H9 (cell line): ENCODE measurements around the gene EDN1. TPM values are rescaled to one million over a fixed set of nuclear protein-coding genes. Genes with fewer than 3 reads are reported as not detected.

ENCODE experiments used
- DNase-seq: peaks from one replicate; pipeline ENCODE4 v3.0.0-alpha.2; 2017
- H2AFZ ChIP-seq: one replicate; pipeline ENCODE4 v1.6.1; 2013; ENCODE audit warnings: mild to moderate bottlenecking, low read length, control low read depth, moderate library complexity
- H2AK5ac ChIP-seq: 2 replicates; pipeline ENCODE4 v1.6.1; 2013; ENCODE audit warnings: low read length, control low read depth, mixed read lengths; ENCODE audit not compliant: insufficient read length
- H2BK120ac ChIP-seq: one replicate; pipeline ENCODE4 v1.6.1; 2013; ENCODE audit warnings: low read depth, mild to moderate bottlenecking, low read length, control low read depth, inconsistent platforms; ENCODE audit not compliant: poor library complexity, severe bottlenecking
- H2BK12ac ChIP-seq: 2 replicates; pipeline ENCODE4 v1.6.1; 2013; ENCODE audit warnings: low read length, control low read depth, mixed read lengths, low read depth; ENCODE audit not compliant: insufficient read length
- H2BK15ac ChIP-seq: 2 replicates; pipeline ENCODE4 v1.6.1; 2013; ENCODE audit warnings: low read depth, low read length, control low read depth
- H2BK20ac ChIP-seq: one replicate; pipeline ENCODE4 v1.6.1; 2013; ENCODE audit warnings: low read depth, mild to moderate bottlenecking, low read length, control low read depth, inconsistent platforms; ENCODE audit not compliant: poor library complexity, severe bottlenecking
- H2BK5ac ChIP-seq: 2 replicates; pipeline ENCODE4 v1.6.1; 2013; ENCODE audit warnings: low read length, control low read depth, mixed read lengths; ENCODE audit not compliant: insufficient read length
- H3K14ac ChIP-seq: 2 replicates; pipeline ENCODE4 v1.6.1; 2013; ENCODE audit warnings: low read length, control low read depth; ENCODE audit not compliant: insufficient read depth
- H3K18ac ChIP-seq: 2 replicates; pipeline ENCODE4 v1.6.1; 2013; ENCODE audit warnings: low read depth, mild to moderate bottlenecking, mixed read lengths, low read length, control low read depth; ENCODE audit not compliant: insufficient read length
- H3K23ac ChIP-seq: 2 replicates; pipeline ENCODE4 v1.6.1; 2013; ENCODE audit warnings: low read length, control low read depth, mixed read lengths, low read depth; ENCODE audit not compliant: insufficient read length
- H3K23me2 ChIP-seq: 2 replicates; pipeline ENCODE4 v1.6.1; 2013; ENCODE audit warnings: low read depth, mild to moderate bottlenecking, mixed read lengths, low read length, control low read depth; ENCODE audit not compliant: insufficient read length, poor library complexity, severe bottlenecking
- H3K27ac ChIP-seq: 2 replicates; pipeline ENCODE4 v1.5.1; 2013; ENCODE audit warnings: low read length, control low read depth, mixed read lengths, low read depth; ENCODE audit not compliant: insufficient read length
- H3K27me3 ChIP-seq: 2 replicates; pipeline ENCODE4 v1.6.1; 2013; ENCODE audit warnings: low read length, control low read depth, inconsistent platforms; ENCODE audit not compliant: insufficient read depth
- H3K4ac ChIP-seq: 2 replicates; pipeline ENCODE4 v1.6.1; 2013; ENCODE audit warnings: low read depth, mild to moderate bottlenecking, control low read depth, inconsistent platforms, low read length, moderate library complexity
- H3K4me1 ChIP-seq: 2 replicates; pipeline ENCODE4 v1.6.1; 2013; ENCODE audit warnings: low read length, control low read depth, inconsistent platforms; ENCODE audit not compliant: insufficient read depth
- H3K4me2 ChIP-seq: 2 replicates; pipeline ENCODE4 v1.6.1; 2013; ENCODE audit warnings: low read length, control low read depth, mixed read lengths; ENCODE audit not compliant: insufficient read length, insufficient read depth
- H3K56ac ChIP-seq: 2 replicates; pipeline ENCODE4 v1.6.1; 2013; ENCODE audit warnings: low read depth, mild to moderate bottlenecking, mixed read lengths, low read length, control low read depth; ENCODE audit not compliant: insufficient read length
- H3K79me1 ChIP-seq: 2 replicates; pipeline ENCODE4 v1.6.1; 2013; ENCODE audit warnings: low read depth, mild to moderate bottlenecking, moderate library complexity, low read length, control low read depth, inconsistent platforms; ENCODE audit not compliant: insufficient read depth, poor library complexity, severe bottlenecking
- H3K79me2 ChIP-seq: 2 replicates; pipeline ENCODE4 v1.6.1; 2013; ENCODE audit warnings: low read length, control low read depth, inconsistent platforms; ENCODE audit not compliant: insufficient read depth
- H3K9ac ChIP-seq: 2 replicates; pipeline ENCODE4 v1.6.1; 2013; ENCODE audit warnings: low read length, control low read depth, mixed read lengths; ENCODE audit not compliant: insufficient read length; ENCODE audit errors: extremely low read depth
- H3K9me3 ChIP-seq: one replicate; pipeline ENCODE4 v1.6.1; 2013; ENCODE audit warnings: low read depth, low read length, inconsistent platforms; ENCODE audit not compliant: control insufficient read depth
- H3T11ph ChIP-seq: one replicate; pipeline ENCODE4 v1.6.1; 2013; ENCODE audit warnings: mild to moderate bottlenecking, low read length, control low read depth, inconsistent platforms
- H4K20me1 ChIP-seq: one replicate; pipeline ENCODE4 v1.6.1; 2013; ENCODE audit not compliant: control insufficient read depth, insufficient read length, insufficient read depth
- H4K5ac ChIP-seq: 2 replicates; pipeline ENCODE4 v1.6.1; 2013; ENCODE audit warnings: low read depth, mild to moderate bottlenecking, mixed read lengths, low read length, control low read depth; ENCODE audit not compliant: insufficient read length
- H4K8ac ChIP-seq: replicated peaks from 2 replicates; pipeline ENCODE4 v1.6.1; 2013; ENCODE audit warnings: low read length, control low read depth, mixed read lengths, low read depth; ENCODE audit not compliant: insufficient read length
- H4K91ac ChIP-seq: 2 replicates; pipeline ENCODE4 v1.6.1; 2013; ENCODE audit warnings: low read depth, mild to moderate bottlenecking, moderate library complexity, mixed read lengths, low read length, control low read depth; ENCODE audit not compliant: insufficient read length
- H3K27ac Mint-ChIP-seq, 3 experiments: 2 replicates in 2 of 3; 3 replicates in 1 of 3; pipeline ENCODE4 v1.8.0; 2020 to 2021; ENCODE audit warnings: mixed read lengths in 3 of 3, mild to moderate bottlenecking in 1 of 3, moderate library complexity in 1 of 3
- H3K27me3 Mint-ChIP-seq: 2 replicates; pipeline ENCODE4 v1.8.0; 2021; ENCODE audit warnings: low read depth, mild to moderate bottlenecking, moderate library complexity, mixed read lengths
- H3K36me3 Mint-ChIP-seq, 3 experiments: 2 replicates in 2 of 3; 3 replicates in 1 of 3; pipeline ENCODE4 v1.8.0; 2020 to 2021; ENCODE audit warnings: low read depth in 3 of 3, mixed read lengths in 3 of 3; ENCODE audit not compliant: insufficient read depth in 1 of 3
- H3K4me1 Mint-ChIP-seq, 2 experiments: 2 replicates each; pipeline ENCODE4 v1.8.0; 2020; ENCODE audit warnings: mixed read lengths in 2 of 2
- H3K4me3 Mint-ChIP-seq, 2 experiments: 2 replicates in 1 of 2; 3 replicates in 1 of 2; pipeline ENCODE4 v1.8.0; 2020 to 2021; ENCODE audit warnings: mild to moderate bottlenecking in 2 of 2, mixed read lengths in 2 of 2, moderate library complexity in 1 of 2
- H3K9me3 Mint-ChIP-seq, 2 experiments: 2 replicates in 1 of 2; 3 replicates in 1 of 2; pipeline ENCODE4 v1.8.0; 2020; ENCODE audit warnings: mild to moderate bottlenecking in 2 of 2, mixed read lengths in 2 of 2, moderate library complexity in 1 of 2
- CTCF ChIP-seq: fragments of 200-600 bp; sonication (generic); conservative IDR thresholded peaks from 3 replicates; pipeline ENCODE4 v1.8.0; 2021; ENCODE audit warnings: antibody characterized with exemption, mild to moderate bottlenecking
- WGBS: extraction: QIAGEN DNeasy Blood & Tissue Kit; methylation state at CpG from one replicate; pipeline ENCODE4 v1.1.7; 2013; ENCODE audit warnings: missing lambda C conversion rate, low lambda C conversion rate, mixed read lengths; ENCODE audit not compliant: insufficient read length; ENCODE audit errors: extremely low coverage; 5-methylcytosine and 5-hydroxymethylcytosine counted together
- total RNA-seq: library from RNA; stranded (reverse); gene quantifications from 2 replicates; pipeline ENCODE4 v1.2.1, GENCODE V29; 2021

EDN1 gene
- total RNA-seq, 1 experiment from 2014 or later, result 2.1 TPM

GRCh38 chr6:12241493-12242175 is 48.5 kb upstream of the EDN1 start:
- H4K5ac ChIP-seq, result no peak overlapping the region
- H3K4me1 ChIP-seq, result peaks cover 2% of the 10 kb centered on the region; the same call in 1 of the 2 replicates
- WGBS, result no CpG with 5 or more reads among the region's 3 CpGs
- H2BK12ac ChIP-seq, result no peak overlapping the region
- no peak overlapping the region for H3K14ac ChIP-seq
- H3K4me2 ChIP-seq, result no peak overlapping the region
- H2BK20ac ChIP-seq, result no peak overlapping the region
- no peak overlapping the region for H3K56ac ChIP-seq
- H2BK5ac ChIP-seq, result no peak overlapping the region
- H2BK15ac ChIP-seq, result no peak overlapping the region
- peaks cover 12 to 15% of the 10 kb centered on the region in 2 experiments for H3K4me1 Mint-ChIP-seq
- no peak overlapping the region for H2BK120ac ChIP-seq
- H2AFZ ChIP-seq, result no peak overlapping the region
- H4K91ac ChIP-seq, result no peak overlapping the region
- no peak overlapping the region for H3K9ac ChIP-seq
- no peaks in the 10 kb centered on the region for H3K36me3 Mint-ChIP-seq
- H3K27me3 ChIP-seq, result no peaks in the 10 kb centered on the region
- H3K27me3 Mint-ChIP-seq, result no peaks in the 10 kb centered on the region; the same call in 1 of the 2 replicates
- DNase-seq, result no peak
- no peak overlapping the region for H3K4me3 Mint-ChIP-seq
- H4K20me1 ChIP-seq, result no peaks in the 10 kb centered on the region
- TF ChIP-seq CTCF, result no peak
- no peak overlapping the region for H3K18ac ChIP-seq
- H3T11ph ChIP-seq, result no peak overlapping the region
- no peak overlapping the region for H3K23ac ChIP-seq
- H3K23me2 ChIP-seq, result no peaks in the 10 kb centered on the region
- H3K9me3 Mint-ChIP-seq, result no peaks in the 10 kb centered on the region
- H2AK5ac ChIP-seq, result no peak overlapping the region
- H3K4ac ChIP-seq, result no peak overlapping the region
- H3K27ac ChIP-seq, result no peak overlapping the region
- no peaks in the 10 kb centered on the region for H3K79me1 ChIP-seq
- no peaks in the 10 kb centered on the region for H3K79me2 ChIP-seq
- H3K27ac Mint-ChIP-seq, result no peak overlapping the region
- no peaks in the 10 kb centered on the region for H3K9me3 ChIP-seq
- no peak overlapping the region for H4K8ac ChIP-seq
